Skin epidermis (tissue), 12 donors: ENCODE measurements around the gene HKDC1.

Experiments used
- H3K27ac ChIP-seq, 21 experiments: fragments of 200-600 bp; sonication (generic) in 11 of 21; one replicate each; pipeline ENCODE4 v1.5.0; 2020; ENCODE audit warnings: mild to moderate bottlenecking in 3 of 21, inconsistent platforms in 2 of 21, moderate library complexity in 2 of 21
- H3K4me3 ChIP-seq, 7 experiments: fragments of 200-600 bp; sonication (generic) in 2 of 7; one replicate each; pipeline ENCODE4 v1.5.0; 2020; ENCODE audit warnings: inconsistent platforms in 2 of 7, mild to moderate bottlenecking in 2 of 7, moderate library complexity in 1 of 7

HKDC1 gene

DNA sequence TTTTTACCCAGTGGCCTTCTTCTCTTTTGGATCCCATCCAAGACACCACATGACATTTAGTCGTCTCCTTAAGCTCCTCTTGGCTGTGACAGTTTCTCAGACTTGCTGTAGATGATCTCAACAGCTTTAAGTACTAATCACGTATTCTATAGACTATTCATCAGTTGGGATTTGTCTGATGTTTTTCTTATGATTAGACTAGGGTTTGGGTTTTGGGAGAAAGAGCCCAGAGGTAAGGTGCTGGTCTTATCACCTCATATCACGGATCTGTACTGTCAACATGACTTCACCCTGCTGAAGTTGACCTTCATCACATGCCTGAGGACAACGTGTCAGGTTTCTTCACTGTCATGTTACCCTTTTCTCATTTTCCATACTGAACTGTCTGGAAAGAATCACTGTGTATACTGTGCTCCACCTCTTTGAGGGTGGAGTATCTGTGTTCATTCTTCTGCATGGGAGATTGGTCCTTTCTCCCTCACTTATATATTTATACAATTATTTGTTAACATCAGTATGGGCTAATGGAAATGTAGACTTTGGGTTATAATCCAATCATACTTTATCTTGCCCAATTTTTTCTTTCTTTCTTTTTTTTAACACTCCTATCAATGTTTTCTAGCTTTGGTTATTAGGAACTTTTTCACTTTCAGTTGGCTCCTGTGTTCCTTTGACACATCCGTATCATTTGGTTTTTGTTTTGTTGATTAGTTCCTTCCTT is 6.4 kb upstream of the HKDC1 start:
- Histone ChIP-seq H3K4me3 (no peak overlapping the region), H3K27ac (no peak overlapping the region)

DNA sequence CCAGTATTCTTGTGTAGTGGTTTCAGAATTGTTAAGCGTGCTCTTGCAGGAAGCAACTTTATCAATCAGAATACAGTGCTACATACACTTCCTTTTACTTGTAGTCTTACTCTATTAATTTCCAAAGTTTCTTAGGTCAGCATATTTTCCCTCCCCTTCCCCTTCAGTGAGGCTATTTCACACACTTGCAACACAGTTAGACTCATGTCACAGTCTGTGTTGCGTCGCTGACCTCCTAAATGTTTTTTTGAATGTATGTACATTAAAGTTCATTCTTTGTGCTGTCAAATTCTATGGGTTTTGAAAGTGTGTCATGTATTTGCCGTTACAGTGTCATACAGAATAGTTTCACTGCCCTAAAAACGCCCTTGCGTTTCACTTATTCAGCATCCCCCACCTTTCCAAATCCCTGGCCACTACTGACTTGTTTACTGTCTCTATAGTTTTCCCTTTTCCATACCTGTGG is 5.4 kb upstream of the HKDC1 start:
- H3K27ac ChIP-seq: no peak overlapping the region
- no peak overlapping the region for H3K4me3 ChIP-seq

DNA sequence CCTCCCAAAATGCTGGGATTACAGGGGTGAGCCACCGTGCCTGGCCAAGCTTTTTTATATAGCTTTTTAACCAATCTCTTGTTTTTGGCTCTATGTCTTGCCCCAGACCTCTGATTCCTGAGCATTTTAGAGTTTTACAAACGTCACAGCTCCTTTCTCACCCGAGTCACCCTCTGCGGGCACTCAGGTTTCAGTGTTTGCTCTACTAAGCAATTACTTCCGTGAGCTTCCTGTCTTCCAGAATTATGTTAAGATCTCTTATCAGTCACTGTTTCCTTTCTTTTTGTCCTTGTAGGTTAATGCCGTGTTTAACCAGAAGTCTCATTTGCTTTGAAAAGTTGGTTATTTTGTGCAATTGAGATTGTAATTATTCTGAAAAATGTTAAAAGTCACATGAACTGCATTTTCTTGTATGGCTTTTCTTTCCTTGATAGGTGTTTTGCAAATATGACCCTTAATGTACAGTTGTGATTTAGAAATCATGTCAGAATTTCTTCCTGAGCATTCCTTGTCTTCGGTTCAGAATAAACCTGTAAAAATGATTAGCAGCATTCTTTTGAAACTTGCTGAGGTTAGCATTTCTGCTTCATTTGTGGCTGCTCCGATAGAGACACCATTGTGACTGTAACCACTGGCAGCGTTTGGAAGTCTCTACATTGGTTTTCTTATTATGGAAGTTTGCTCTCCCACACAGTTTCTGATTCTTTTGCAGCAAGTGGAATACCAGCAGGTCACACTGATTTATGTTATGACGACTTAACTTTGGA is 4.5 kb upstream of the HKDC1 start:
- no peak overlapping the region for H3K4me3 ChIP-seq
- peak overlapping the region in 2 of 21 experiments; percentile 6 to 47 for H3K27ac ChIP-seq

DNA sequence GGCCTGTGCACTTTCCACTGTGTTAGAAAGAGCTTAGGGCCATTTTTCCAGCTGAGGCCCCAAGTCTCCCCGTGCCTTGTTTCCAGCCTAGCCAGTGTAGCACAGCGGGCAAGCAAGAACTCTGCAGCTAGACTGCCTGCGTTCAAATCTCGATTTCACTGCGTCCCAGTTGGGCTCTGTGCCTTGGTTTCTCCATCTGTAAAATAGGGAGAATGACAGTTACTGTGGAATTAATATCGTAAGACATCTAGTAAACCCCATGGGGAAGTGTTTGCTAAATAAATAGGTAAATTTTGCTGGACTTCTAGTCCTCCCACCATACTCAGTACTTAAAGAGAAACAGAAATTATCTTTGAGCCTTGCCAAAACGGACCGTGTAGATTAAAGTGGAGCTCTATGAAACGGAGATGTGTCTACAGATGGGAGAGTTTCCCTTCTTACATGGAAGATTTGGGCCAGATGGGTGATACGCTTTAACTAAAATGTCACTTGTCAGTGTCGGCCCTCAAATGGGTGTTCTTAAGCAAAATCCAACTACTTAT is 3.5 kb upstream of the HKDC1 start:
- H3K4me3 ChIP-seq: no peak overlapping the region
- no peak overlapping the region for H3K27ac ChIP-seq

DNA sequence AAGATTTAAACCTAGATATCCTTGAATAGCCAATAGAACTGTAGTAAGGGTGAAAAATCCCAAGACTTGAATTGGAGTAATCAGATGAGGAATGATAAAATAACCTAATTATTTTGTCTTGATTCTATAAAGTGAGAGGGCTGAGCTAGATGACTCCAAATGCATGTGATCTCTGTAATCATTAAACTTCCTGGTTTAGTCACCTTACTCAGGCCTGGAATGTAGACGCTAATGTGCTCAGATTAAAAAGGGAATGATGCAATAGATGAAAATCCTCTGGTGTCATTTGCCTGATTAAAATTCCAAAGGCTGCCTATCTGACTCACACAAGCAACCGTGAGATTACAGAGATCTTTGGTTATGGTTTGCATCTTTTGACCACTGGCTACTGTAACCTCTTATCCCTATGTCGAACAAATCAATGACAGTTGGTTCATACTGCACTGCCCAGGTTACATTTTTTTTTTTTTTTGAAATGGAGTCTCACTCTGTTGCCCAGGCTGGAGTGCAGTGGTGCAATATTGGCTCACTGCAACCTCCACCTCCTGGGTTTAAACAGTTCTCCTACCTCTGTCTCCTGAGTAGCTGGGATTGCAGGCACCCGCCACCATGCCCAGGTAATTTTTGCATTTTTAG is 2.9 kb upstream of the HKDC1 start:
- H3K4me3 ChIP-seq: no peak overlapping the region
- no peak overlapping the region for H3K27ac ChIP-seq

DNA sequence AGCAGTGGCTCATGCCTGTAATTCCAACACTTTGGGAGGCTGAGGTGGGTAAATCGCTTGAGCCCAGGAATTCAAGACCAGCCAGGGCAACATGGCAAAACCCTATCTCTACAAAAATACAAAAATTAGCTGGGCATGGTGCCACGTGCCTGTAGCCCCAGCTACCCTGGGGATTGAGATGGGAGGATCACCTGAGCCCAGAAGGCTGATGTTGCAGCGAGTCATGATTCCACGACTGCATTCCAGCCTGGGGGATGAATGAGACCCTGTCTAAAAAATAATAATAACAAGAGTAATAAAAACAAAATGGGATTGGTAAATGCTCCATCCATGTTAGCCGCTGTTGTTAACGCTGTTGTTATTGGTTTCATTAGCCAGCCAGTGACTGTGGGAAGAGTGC is 1.3 kb upstream of the HKDC1 start:
- Histone ChIP-seq H3K4me3 (no peak overlapping the region), H3K27ac (no peak overlapping the region)

DNA sequence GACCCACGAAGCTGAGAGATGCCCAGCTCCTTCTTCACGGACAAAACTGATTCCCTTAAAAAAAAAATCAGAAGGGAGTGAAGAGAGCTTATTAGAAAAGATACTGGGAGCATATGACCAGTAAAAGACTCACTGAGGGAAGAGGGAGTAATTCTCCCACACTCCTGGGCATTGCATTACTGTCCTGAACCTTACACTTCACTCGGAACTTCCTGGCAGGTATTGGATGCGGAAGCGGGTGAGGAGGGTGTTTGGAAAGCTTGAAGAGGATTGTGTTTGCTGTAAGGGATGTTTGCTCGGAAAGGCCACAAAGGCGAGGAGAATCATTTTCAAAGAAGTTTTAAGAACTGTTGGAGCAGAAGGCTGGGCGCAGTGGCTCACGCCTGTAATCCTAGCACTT is 375 bp downstream of the HKDC1 start:
- Histone ChIP-seq H3K4me3 (no peak overlapping the region), H3K27ac (no peak overlapping the region)

DNA sequence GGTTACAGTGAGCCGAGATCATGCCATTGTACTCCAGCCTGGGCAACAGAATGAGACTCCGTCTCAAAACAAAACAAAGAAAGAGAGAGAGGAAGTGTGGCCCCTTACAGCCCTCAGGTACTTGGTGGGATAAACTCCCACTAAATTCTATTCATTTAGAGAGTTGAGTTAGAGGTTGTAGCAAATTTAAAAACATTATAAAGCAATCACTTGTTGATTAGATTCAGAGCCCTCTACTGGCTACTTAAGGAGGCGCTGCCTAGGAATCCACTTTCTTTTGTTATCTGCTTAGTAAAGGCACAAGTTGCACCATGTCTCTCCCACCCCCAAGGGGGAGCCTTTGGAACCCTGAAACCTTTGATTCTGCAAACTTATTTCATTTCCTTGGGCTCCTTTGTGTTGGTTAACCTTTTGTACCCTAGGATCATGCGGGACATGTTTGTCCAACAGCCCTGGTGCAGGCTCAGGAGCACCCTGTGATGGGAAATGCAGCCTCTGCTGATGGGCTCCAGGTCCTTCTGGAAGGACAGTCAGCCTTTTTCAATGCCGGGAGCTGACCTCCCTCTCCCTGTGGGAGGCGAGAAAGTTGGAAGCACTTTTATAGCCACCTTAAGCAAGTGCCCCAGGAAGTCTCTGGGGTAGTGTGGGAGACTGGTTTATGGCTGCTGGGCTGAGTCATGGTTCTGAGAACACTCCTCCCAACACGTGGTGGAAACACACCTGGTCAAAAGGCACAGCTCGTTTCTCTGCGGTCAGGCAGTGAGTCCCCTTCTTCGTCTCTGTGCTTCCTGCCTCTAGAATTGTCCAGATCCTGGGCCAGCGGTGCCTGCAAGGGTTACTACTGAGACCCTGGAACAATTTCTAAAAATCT is 2.3 kb downstream of the HKDC1 start:
- Histone ChIP-seq H3K27ac (peak overlapping the region in 15 of 21 experiments; percentile 4 to 84 (median 70)), H3K4me3 (no peak overlapping the region)

DNA sequence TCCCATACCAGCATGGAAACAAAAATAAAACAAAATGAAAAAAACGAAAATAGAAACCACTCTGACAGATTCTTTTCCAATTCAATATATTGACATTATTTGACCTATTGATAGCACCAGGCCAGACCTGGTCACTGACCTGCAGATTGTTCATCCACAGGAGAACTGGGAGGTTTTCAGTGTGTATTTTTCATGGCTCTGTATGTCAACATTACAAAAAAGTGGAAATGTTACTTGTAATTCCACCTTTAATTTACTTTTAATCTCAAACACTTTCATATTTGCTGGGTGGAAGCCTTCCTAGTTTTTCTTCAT is 2.9 kb downstream of the HKDC1 start:
- Histone ChIP-seq H3K27ac (peak overlapping the region in 9 of 21 experiments; percentile 35 to 84 (median 60)), H3K4me3 (no peak overlapping the region)

DNA sequence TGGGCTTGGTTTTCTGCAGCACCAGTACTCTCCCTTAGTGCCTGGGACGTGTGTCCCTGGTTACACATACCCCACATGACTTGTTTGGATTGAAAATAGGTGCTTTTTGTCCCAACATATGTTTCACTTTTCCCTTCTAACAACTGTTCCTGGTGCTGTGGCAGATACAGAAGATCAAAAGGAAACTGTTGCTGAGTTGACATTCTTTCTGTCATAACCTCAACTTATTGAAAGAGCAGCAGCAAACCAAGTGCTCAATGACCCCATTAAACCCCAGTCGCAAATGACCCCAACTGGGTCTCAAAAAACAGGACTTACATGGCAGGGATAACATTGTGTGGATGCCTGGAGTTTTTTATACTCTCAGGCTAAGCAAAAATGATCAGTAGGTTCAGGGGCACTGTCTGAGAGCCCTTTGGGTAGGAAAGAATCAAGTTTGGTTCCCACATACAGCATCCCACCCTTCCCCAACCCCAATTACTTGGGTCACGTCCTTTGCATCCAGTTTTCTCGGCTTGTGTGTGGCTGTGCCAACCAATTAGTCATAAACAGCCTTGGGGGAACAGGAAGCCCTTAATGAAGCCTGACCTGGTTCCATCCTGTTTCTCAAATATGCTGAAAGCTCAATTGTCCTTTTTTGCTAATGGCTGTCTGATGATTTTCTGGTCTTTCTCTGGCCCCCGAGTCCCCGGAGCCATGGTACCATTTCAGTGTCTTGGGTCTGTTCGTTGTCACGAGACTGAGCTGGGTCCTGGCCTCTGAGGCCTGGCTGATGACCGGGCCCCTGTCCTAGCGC is 4.9 kb downstream of the HKDC1 start:
- peak overlapping the region in 11 of 21 experiments; percentile 8 to 66 (median 50) for H3K27ac ChIP-seq
- H3K4me3 ChIP-seq: no peak overlapping the region

DNA sequence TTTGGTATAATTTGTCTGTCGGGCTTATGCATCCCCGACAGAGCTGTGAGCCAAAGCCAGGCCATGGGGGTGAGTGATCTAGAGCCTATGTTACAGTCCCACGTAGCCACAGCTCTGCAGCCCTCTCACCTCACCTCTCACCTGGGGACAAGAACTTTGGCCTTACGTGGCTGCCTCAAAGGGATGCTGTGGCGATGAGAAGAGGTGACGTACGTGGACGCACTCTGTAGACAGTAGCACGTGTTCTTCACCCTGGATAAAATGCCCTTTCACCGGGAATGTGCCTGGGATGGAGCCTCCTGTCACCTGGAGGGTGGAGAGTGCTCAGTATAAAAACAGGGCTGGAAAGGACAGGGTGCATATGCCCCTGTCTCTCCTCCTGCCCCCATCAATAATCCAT is 5.5 kb downstream of the HKDC1 start:
- Histone ChIP-seq H3K4me3 (no peak overlapping the region), H3K27ac (peak overlapping the region in 9 of 21 experiments; percentile 15 to 60 (median 31))

DNA sequence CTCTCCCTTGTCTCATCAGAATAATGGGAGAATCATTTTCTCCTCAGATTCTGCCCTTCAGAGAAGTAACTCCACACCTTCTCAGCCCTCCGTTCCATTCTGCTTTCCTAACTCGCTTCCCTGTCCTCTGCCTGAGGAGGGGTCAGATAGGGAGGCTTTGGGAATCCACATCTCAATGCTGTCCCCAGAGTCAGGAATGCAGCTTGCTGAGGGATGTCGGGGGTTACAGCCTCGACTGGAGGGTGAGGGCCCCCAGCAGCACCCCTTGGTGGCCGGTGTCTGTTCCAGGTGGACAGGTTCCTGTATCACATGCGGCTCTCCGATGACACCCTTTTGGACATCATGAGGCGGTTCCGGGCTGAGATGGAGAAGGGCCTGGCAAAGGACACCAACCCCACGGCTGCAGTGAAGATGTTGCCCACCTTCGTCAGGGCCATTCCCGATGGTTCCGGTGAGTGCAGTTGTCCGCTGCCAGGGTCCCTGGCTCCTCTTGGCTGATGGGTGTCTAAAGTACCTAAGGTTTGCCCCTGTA is 6.9 kb downstream of the HKDC1 start:
- H3K27ac ChIP-seq: peak overlapping the region in 1 of 21 experiments; percentile 85
- H3K4me3 ChIP-seq: no peak overlapping the region

DNA sequence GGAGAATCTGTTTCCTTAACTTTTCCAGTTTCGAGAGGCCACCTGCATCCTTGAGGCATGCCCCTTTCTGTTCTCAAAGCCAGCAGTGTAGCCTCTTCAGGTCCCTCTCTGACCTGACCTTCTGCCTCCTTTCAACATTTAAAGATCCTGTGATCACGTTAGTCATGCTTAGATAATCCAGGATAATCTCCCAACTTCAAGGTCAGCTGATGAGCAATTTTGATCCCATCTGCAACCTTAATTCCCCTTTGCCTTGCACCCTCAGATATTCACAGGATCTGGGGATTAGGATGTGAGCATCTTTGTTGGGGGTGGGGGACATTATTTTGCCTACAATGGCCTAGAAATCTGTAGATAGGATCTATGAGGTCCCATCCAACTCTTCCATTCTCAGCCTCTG is 8.0 kb downstream of the HKDC1 start:
- no peak overlapping the region for H3K4me3 ChIP-seq

DNA sequence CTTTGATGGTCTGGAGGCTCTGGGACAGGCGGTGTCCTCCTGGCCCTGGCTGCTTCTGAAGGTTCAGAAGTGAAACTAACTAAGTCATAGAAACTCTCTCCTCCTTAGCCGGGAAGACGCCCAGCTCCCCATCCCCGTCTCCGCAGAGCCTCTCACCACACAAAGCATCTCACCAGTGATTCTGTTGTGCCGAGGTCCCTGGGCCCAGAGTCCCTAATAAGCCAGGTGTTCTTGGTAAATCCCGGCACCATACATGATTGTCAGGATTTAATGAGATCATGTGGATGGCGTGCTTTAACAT is 9.4 kb downstream of the HKDC1 start:
- peak overlapping the region in 12 of 21 experiments; percentile 6 to 85 (median 52) for H3K27ac ChIP-seq

More for the DNA sequence above, 8.0 kb downstream of the HKDC1 start:
- peak overlapping the region in 5 of 21 experiments; percentile 37 to 85 (median 68) for H3K27ac ChIP-seq

DNA sequence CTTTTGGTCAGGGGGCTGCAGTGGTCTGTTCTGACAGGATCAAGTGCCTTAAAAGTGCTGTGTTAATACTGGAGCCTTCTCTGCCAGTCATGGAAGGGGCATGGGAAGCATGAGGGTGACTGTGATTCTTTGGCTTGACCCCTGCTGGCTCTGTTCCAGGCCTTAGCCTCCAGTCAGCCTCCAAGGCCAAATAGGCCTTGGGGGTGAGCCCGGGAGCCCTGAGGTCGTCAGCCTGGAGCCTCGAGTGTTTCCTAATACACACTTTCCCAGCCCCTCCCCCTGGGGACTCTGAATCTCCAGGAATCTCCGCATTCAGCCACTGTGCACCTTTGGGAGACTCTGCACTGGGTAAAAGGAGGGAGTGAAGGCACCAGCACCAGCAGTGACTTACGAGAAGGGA is 10.0 kb downstream of the HKDC1 start:
- Histone ChIP-seq H3K4me3 (no peak overlapping the region), H3K27ac (peak overlapping the region in 4 of 21 experiments; percentile 17 to 85 (median 74))

More for the DNA sequence above, 9.4 kb downstream of the HKDC1 start:
- H3K4me3 ChIP-seq: no peak overlapping the region

DNA sequence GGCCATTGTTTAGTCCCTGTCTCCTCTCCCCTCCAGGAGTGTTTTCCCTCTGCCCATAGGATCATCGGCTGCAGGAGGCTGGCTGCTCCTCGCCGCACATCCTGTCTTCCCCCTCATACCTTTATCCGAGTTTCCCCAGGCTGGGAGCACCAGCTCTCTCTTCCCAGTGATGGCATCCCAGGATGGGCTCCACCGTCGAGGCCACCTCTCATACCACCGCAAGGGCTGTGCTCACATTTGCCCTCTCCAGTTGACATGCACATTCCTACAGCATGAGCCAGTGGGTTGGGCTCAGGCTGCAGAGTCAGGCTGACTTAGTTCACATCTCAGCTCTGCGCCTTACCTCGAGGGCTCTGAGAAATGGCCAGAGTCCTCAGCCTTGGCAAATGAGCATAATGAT is 12.1 kb downstream of the HKDC1 start:
- H3K27ac ChIP-seq: no peak overlapping the region
- H3K4me3 ChIP-seq: no peak overlapping the region

DNA sequence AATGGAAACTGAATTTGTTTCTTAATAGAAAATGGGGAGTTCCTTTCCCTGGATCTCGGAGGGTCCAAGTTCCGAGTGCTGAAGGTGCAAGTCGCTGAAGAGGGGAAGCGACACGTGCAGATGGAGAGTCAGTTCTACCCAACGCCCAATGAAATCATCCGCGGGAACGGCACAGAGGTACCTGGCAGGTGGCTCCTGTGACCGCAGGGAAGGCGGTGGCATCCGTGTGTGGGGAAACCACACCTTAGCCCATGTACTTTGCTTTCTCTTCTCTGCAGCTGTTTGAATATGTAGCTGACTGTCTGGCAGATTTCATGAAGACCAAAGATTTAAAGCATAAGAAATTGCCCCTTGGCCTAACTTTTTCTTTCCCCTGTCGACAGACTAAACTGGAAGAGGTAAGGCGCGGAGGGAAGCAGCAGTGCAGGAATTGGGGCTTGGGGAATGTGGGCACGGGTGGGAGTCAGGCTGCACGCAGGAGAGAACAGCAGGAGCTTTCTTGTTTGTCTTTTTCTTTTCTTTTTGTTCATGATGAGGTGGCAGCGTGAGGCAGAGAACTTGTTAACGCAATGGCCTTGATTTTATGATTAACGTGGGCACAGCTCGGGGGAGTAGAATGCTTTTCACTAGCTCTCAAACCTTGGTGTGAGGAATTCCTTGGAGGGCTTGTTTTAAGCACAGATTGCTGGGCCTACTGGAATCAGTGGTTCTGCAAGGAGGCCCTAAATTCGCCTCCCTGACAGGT is 12.8 kb downstream of the HKDC1 start:
- no peak overlapping the region for H3K4me3 ChIP-seq
- no peak overlapping the region for H3K27ac ChIP-seq

DNA sequence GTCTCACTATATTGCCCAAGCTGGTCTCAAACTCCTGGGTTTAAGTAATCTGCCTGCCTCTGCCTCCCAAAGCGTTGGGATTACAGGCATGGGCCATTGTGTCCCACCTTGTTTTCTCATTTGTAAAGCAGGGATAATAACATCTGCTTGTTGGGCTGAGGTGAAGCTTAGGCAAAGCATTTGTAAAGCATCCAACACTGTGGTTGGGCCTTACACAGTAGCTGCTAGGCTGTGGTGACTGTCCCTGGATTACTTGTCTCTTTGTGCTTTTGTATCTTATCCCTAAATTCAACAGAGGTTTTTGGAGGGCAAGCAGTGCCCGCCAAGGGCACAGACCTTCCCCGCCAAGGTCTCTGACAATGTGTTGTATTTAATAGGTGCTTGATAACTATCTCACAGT is 14.3 kb downstream of the HKDC1 start:
- H3K4me3 ChIP-seq: no peak overlapping the region
- H3K27ac ChIP-seq: no peak overlapping the region
